ENCODE results near the gene FSIP1.

The FSIP1 gene

DNA sequence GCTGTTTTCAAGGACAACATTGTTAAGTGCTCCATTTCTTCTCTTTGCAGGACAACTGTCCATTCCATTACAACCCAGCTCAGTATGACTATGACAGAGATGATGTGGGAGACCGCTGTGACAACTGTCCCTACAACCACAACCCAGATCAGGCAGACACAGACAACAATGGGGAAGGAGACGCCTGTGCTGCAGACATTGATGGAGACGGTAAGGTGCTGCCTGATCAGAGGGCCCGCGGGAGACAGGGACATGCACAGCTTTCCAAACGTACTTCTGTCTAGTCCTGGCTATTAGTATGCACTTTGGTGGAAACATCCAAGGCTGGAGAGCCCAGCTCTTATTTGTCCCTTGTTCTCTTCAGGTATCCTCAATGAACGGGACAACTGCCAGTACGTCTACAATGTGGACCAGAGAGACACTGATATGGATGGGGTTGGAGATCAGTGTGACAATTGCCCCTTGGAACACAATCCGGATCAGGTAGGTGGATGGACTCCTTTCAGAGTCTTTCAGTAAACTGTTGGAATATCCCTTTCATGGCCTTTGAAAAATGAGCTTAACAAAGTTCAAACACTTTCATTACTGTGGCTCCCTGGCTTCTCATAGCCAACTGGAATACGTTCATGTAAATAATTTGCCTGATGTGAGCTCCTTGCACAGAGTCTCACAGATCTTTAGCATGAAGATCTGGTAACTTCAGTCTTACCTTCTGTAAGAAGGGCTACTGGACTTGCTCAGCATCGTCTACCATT lies 191.3 kb downstream of the FSIP1 start:
- DNase-seq = no peak

DNA sequence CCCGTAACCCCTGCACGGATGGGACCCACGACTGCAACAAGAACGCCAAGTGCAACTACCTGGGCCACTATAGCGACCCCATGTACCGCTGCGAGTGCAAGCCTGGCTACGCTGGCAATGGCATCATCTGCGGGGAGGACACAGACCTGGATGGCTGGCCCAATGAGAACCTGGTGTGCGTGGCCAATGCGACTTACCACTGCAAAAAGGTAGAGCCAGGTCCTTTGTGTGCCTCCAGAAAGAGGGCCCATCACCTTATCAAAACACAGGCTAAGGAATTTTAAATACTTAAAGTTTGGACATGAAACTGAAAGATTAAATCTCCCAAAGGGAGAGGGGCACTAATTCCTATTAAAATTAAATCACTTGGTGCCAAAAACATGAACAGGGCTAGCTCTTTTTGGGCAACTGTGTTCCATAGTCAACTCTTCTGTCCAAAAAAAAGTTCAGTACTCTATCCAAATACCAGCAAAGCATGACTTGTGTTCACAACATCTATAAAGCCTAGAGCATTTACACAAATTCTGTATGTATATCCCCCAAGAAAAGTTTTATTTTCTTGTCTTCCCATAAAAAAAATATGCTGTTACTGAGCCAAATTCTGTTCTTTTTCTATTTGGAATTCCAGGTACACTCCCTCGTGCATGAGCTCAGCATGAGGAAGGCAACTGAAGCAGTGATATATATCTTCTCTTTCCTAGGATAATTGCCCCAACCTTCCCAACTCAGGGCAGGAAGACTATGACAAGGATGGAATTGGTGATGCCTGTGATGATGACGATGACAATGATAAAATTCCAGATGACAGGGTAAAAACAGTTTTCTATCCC lies 192.6 kb downstream of the FSIP1 start:
- DNase-seq = no peak

- no peak for DNase-seq
These were observed 193.3 kb downstream of the FSIP1 start for GRCh38 chr15:39589193-39589814.

- DNase-seq = no peak
These were observed 194.0 kb downstream of the FSIP1 start for GRCh38 chr15:39588531-39589192.

GRCh38 chr15:39587731-39588530 lies 194.7 kb downstream of the FSIP1 start:
- no peak for DNase-seq

- no peak for DNase-seq
These were observed 195.4 kb downstream of the FSIP1 start for GRCh38 chr15:39587096-39587721.

DNA sequence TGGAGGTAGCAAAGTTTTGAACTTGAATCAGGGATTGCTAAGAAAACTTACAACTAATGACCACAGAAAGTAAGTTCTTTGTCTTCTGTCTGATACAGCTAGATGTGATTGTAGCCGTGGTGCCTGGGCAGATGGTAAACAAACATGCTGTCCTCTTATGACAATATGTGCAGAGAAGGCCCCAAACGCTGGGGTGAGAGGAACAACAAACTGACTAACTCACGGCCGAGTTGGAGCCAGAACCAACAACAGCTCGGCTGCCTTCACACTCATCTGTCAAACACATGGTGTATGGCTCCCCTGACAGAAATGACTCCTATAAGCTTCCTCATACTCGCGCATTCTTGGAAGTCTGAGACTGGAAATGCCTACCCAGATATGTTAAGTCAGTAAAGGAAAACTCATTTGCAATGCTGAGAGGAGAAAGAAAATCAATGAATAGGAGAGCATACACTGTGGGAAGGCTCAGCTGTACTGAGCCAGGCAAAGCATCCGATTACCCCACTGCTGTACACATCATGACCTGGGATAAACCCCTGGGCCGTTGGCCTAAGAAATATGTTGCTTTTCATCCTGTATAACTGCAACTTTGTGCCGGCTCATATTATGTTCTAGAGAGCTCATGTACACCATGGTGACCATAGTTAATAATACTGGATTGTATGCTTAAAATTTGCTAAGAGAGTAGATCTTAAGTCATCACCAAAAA lies 196.1 kb downstream of the FSIP1 start:
- no peak for DNase-seq

DNA sequence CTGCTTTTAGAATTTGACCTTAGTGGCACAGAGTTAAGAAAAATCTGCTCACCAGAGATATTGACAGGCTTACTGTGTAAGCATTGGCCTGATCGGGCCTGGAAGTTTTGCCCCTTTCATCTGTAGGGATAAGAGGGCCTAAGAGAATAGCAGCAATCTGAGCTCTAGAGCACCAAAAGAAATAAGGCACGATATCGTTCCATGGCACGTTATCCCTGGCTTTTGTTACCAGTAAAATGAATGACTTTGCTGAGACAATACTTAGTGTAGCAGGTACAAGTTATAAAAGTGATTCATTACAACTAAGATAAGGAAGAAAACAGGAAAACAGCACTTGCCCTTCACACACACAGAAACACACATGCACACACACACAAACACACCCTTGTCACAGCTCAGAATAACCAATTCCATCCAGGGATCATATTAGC lies 196.8 kb downstream of the FSIP1 start:
- DNase-seq = no peak

- DNase-seq = no peak
These were observed 197.2 kb downstream of the FSIP1 start for GRCh38 chr15:39585389-39585841.

DNA sequence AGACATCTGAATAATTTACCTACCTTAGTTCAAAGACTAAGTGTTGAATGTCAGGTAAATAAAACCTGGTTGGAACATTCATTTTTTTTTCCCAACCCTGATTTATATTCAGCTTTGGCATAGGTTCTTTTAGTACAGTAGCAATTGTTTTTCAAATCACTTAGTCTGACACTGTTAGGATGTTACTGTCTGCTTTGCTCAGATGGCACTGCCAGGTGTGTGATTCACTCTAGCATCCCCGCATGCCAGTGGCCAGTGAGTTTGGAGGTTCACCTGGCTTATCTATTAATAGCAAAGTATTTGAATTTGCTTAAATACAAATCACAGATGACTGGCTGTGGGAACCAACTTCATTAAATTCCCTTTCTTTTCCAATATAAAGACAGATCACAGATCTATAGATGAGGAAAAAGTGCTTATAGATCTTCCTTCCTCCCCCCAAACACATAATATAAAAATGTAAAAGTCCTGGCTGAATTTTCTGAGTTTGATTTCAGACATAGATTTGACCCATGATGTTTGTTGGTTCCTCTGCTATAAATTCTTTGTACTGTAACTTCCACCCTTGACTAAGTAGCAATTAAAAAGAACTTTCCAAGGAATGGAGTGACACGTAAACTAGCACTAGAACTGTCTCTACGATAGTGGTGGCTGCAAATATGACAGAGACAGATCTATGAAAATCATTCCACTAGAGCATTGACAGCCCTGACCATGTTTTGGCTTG lies 197.8 kb downstream of the FSIP1 start:
- DNase-seq = no peak

- DNase-seq = no peak
These were observed 198.4 kb downstream of the FSIP1 start for GRCh38 chr15:39584266-39584659.

DNA sequence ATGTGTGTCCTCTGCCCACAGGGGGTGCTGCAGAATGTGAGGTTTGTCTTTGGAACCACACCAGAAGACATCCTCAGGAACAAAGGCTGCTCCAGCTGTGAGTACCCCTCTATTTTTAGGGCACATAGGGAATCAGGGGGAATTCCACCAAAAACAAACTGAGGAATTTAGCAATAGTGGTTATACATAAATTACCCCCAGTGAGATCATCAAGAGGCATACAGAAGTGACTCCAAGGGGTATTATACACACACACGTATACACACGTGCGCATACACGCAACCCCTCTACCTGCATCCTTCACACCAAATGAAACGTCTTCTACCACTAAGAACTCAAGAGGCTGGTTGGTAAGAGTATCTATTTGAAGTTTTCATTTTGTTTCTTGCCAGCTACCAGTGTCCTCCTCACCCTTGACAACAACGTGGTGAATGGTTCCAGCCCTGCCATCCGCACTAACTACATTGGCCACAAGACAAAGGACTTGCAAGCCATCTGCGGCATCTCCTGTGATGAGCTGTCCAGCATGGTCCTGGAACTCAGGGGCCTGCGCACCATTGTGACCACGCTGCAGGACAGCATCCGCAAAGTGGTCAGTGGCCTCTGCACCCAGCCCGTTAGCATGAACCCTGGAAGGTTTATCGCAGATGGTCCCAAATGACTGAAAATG lies 198.9 kb downstream of the FSIP1 start:
- peak in 1 of 2 donors; percentile 33 for DNase-seq

DNA sequence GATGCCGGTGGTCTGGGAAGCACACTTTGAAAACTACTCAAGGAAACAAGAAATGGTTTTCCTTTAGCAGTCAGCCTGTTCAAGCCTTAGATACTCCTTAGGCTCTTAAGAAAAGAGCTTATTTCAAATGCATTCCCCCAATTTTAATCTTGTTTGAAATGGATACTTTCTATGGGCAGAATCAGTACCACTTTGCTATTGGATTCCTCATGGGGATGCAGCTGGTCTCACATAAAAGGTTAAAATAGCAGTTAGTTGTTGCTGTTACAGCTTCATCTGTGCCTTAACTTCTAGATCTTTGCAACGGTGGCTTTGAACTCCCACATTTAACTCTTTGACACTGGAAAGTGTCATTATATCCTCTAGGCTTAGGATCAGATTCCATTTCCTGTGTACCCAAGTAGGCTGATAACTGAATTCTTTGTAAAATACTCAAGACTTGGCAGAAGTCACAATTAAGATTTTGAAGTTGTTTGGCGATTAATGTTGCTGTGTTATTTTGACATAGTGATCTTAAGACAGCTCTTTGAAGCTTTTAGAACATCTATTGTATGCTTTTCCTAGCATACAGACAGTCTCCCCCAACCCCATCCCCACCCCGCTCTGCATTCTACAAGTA lies 199.6 kb downstream of the FSIP1 start:
- no peak for DNase-seq

DNA sequence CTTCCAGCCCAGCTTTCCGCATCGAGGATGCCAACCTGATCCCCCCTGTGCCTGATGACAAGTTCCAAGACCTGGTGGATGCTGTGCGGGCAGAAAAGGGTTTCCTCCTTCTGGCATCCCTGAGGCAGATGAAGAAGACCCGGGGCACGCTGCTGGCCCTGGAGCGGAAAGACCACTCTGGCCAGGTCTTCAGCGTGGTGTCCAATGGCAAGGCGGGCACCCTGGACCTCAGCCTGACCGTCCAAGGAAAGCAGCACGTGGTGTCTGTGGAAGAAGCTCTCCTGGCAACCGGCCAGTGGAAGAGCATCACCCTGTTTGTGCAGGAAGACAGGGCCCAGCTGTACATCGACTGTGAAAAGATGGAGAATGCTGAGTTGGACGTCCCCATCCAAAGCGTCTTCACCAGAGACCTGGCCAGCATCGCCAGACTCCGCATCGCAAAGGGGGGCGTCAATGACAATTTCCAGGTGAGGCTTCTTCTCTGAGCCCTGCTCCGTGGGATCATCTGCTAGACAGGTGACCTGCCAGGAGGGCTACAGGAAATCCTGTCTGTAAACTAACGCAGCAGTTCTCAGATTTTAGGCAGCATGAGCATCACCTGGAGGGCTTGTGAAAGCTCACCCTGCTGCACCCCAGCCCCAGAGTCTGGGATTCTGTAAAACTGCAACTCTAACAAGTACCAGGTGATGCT lies 200.2 kb downstream of the FSIP1 start:
- DNase-seq = no peak

GRCh38 chr15:39581793-39582285 lies 200.8 kb downstream of the FSIP1 start:
- DNase-seq = no peak

DNA sequence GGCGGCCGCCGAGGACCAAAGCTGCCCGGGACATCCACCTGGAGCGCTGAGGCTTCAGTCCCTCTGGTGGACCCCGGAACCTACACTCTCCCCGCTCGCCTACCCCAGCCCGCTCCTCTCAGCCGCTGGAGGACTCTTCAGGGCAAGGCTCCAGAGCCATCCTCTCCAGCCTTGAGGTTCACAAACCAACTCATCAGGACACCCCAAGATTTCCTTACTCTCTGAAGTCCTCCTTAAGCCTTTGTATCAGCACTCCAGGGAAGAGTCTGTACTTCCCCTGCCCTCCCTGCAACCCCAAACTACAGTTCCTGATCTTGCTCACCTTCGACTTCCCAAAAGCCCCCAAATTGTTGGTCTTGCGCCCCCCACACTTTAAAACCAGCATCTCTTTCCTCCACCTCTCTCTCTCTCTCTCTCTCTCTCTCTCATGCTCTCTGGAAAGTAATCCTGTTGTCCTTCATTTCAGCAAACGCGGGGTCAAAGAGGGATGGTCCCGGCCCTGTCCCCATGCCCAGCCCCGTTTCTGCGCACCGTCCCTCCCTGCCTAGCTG lies 201.3 kb downstream of the FSIP1 start:
- DNase-seq = peak in 1 of 2 donors; percentile 3

DNA sequence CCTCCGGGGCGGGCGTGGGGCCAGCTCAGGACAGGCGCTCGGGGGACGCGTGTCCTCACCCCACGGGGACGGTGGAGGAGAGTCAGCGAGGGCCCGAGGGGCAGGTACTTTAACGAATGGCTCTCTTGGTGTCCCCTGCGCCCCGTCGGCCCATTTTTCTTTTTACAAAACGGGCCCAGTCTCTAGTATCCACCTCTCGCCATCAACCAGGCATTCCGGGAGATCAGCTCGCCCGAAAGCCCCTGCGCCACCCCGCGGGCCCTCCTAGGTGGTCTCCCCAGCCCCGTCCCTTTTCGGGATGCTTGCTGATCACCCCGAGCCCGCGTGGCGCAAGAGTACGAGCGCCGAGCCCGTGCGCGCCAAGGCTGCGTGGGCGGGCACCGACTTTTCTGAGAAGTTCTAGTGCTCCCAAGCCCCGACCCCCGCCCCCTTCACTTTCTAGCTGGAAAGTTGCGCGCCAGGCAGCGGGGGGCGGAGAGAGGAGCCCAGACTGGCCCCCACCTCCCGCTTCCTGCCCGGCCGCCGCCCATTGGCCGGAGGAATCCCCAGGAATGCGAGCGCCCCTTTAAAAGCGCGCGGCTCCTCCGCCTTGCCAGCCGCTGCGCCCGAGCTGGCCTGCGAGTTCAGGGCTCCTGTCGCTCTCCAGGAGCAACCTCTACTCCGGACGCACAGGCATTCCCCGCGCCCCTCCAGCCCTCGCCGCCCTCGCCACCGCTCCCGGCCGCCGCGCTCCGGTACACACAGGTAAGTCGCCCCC lies 202.0 kb downstream of the FSIP1 start, which contains the start of gene THBS1:
THBS1 (plus strand) TSS at position 595 of the 757 bp plus-strand sequence. CDS start 779 bp downstream, outside the sequence.
- DNase-seq = peak; percentile 12 to 17

Measured in CD4-positive, alpha-beta T cell treated with Interleukin-1 beta for 1 hour (primary cell).